ENCODE data around the gene OR5K3. TPM values are rescaled to one million over a fixed set of nuclear protein-coding genes. Genes with fewer than 3 reads are reported as not detected.

OR5K3 gene
- total and polyA plus RNA-seq, 12 donors, result not detected

- ATAC-seq (no peak), DNase-seq (no peak)
- no peaks in the 10 kb centered on the region for H3K36me3 ChIP-seq
- no peaks in the 10 kb centered on the region for H3K27me3 ChIP-seq
- no peak overlapping the region for H3K27ac ChIP-seq
- TF ChIP-seq CTCF (IDR thresholded peaks at IDR 0.05), result no peak
- H3K4me1 ChIP-seq, result no peaks in the 10 kb centered on the region
- H3K4me3 ChIP-seq, result no peak overlapping the region
- intact Hi-C loops (cut with DNase I), result no loop called here
- H3K9me3 ChIP-seq, result peaks cover 0 to 45% (median 29%) of the 10 kb centered on the region in 11 donors
Observed at GRCh38 chr3:98432575-98432974, 42.1 kb downstream of the OR5K3 start.

GRCh38 chr3:98433764-98434163 lies 43.3 kb downstream of the OR5K3 start:
- no peak for DNase-seq
- ATAC-seq, result no peak
- H3K27ac ChIP-seq, result no peak overlapping the region
- 23 to 30% methylated on average over 2 of the region's 2 CpGs for WGBS, 2 donors
- H3K4me1 ChIP-seq, result no peaks in the 10 kb centered on the region
- no peaks in the 10 kb centered on the region for H3K36me3 ChIP-seq
- no peak for TF ChIP-seq CTCF (IDR thresholded peaks at IDR 0.05)
- no peaks in the 10 kb centered on the region for H3K27me3 ChIP-seq
- H3K9me3 ChIP-seq, result peaks cover 0 to 33% (median 23%) of the 10 kb centered on the region in 11 donors
- H3K4me3 ChIP-seq, result no peak overlapping the region
- intact Hi-C loops (cut with DNase I), result no loop called here

GRCh38 chr3:98434412-98434811 lies 43.9 kb downstream of the OR5K3 start:
- Histone ChIP-seq H3K4me1 (no peaks in the 10 kb centered on the region), H3K9me3 (peaks cover 0 to 27% (median 16%) of the 10 kb centered on the region in 11 donors), H3K36me3 (no peaks in the 10 kb centered on the region), H3K27ac (no peak overlapping the region), H3K27me3 (no peaks in the 10 kb centered on the region), H3K4me3 (no peak overlapping the region)
- 77 to 80% methylated on average over 4 of the region's 4 CpGs for WGBS, 2 donors
- intact Hi-C loops (cut with DNase I), result no loop called here
- ATAC-seq (no peak), DNase-seq (no peak)
- TF ChIP-seq CTCF (IDR thresholded peaks at IDR 0.05), result no peak

GRCh38 chr3:98440283-98440682 lies 49.8 kb downstream of the OR5K3 start:
- Histone ChIP-seq H3K36me3 (no peaks in the 10 kb centered on the region), H3K4me1 (no peaks in the 10 kb centered on the region), H3K27ac (no peak overlapping the region), H3K27me3 (no peaks in the 10 kb centered on the region), H3K9me3 (no peaks in the 10 kb centered on the region), H3K4me3 (no peak overlapping the region)
- ATAC-seq, result no peak
- intact Hi-C loops (cut with DNase I), result no loop called here
- no peak for TF ChIP-seq CTCF (IDR thresholded peaks at IDR 0.05)
- DNase-seq, result no peak

Other genes starting within 250 kb of the OR5K3 start
- not detected for gene OR5H14, start 243.2 kb upstream of the OR5K3 start, total RNA-seq
- gene OR5H14, start 243.2 kb upstream of the OR5K3 start, polyA plus RNA-seq, result not detected
- not detected for gene OR5H15, start 224.0 kb upstream of the OR5K3 start, total RNA-seq
- not detected for gene OR5H15, start 224.0 kb upstream of the OR5K3 start, polyA plus RNA-seq
- gene OR5H6, start 126.4 kb upstream of the OR5K3 start, total RNA-seq, result not detected
- gene OR5H6, start 126.4 kb upstream of the OR5K3 start, polyA plus RNA-seq, result not detected
- gene OR5H2, start 108.2 kb upstream of the OR5K3 start, total RNA-seq, result not detected
- not detected for gene OR5H2, start 108.2 kb upstream of the OR5K3 start, polyA plus RNA-seq
- gene OR5K4, start 36.8 kb upstream of the OR5K3 start, total RNA-seq, result not detected
- gene OR5K4, start 36.8 kb upstream of the OR5K3 start, polyA plus RNA-seq, result not detected
- not detected for gene OR5K1, start 72.5 kb downstream of the OR5K3 start, total RNA-seq
- gene OR5K1, start 72.5 kb downstream of the OR5K3 start, polyA plus RNA-seq, result not detected
- gene OR5K2, start 107.0 kb downstream of the OR5K3 start, total RNA-seq, result not detected
- not detected for gene OR5K2, start 107.0 kb downstream of the OR5K3 start, polyA plus RNA-seq
- gene CLDND1, start 132.2 kb downstream of the OR5K3 start, total RNA-seq, result 10 to 100 TPM; 58.1 to 99.6 (median 75.5) TPM
- gene CLDND1, start 132.2 kb downstream of the OR5K3 start, polyA plus RNA-seq, result 10 to 100 TPM; 55.6 to 99.9 TPM
- under 1 TPM in 1 of 10 donors, not detected in 9; 0.21 TPM for gene GPR15, start 141.3 kb downstream of the OR5K3 start, total RNA-seq
- not detected for gene GPR15, start 141.3 kb downstream of the OR5K3 start, polyA plus RNA-seq
- 10 to 100 TPM in 7 of 10 donors, 1 to 10 TPM in 3; 7.7 to 12.5 (median 11.0) TPM for gene CPOX, start 202.9 kb downstream of the OR5K3 start, total RNA-seq
- 10 to 100 TPM in 1 of 2 donors, 1 to 10 TPM in 1; 7.9 to 11.6 TPM for gene CPOX, start 202.9 kb downstream of the OR5K3 start, polyA plus RNA-seq